MM.1S (cell line): Measurements from ENCODE around the gene CCR3.

ENCODE experiments used
- EZH2 ChIP-seq: fragments of 300-600 bp; sonication (generic); optimal IDR thresholded peaks from 2 replicates; pipeline ENCODE3; 2017; ENCODE audit warnings: low read depth, mild to moderate bottlenecking, antibody characterized with exemption, low read length, mixed read lengths
- TF ChIP-seq, protein P1 (sequence below): fragments of 300-600 bp; sonication (generic); IDR thresholded peaks from 2 replicates; pipeline ENCODE4 v1.5.1; 2016; ENCODE audit warnings: antibody characterized with exemption, low read length, mixed read lengths

DNA sequence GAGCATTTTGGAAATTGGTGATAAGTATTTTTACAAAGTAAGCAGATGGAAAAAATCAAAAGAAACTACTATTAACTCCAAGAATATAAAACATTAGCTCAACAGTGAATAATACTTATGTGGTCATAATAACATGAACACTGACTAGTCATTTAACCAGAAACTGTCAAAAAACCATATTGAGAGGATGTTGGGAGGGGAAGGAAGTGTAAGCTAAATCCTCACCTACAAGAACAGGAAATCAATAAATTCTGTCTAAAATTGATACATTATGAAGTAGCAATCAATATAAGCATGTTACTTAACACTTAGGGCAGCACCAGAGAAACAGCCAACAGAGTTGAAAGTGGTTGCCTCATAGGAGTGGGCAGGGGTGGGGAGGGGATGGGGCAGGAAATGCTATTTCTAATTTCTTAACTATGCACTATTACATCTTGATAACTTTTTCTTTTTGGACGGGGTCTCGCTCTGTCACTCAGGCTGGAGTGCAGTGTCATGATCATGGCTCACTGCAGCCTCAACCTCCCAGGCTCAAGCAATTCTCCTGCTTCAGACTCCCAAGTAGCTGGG, 41.7 kb downstream of the CCR3 start:
- TF ChIP-seq, protein P1, sequence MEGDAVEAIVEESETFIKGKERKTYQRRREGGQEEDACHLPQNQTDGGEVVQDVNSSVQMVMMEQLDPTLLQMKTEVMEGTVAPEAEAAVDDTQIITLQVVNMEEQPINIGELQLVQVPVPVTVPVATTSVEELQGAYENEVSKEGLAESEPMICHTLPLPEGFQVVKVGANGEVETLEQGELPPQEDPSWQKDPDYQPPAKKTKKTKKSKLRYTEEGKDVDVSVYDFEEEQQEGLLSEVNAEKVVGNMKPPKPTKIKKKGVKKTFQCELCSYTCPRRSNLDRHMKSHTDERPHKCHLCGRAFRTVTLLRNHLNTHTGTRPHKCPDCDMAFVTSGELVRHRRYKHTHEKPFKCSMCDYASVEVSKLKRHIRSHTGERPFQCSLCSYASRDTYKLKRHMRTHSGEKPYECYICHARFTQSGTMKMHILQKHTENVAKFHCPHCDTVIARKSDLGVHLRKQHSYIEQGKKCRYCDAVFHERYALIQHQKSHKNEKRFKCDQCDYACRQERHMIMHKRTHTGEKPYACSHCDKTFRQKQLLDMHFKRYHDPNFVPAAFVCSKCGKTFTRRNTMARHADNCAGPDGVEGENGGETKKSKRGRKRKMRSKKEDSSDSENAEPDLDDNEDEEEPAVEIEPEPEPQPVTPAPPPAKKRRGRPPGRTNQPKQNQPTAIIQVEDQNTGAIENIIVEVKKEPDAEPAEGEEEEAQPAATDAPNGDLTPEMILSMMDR: no peak
- TF ChIP-seq EZH2: no peak
